Left cardiac atrium (tissue), 4 donors: ENCODE measurements around the gene CMPK2. TPM values are rescaled to one million over a fixed set of nuclear protein-coding genes. Genes with fewer than 3 reads are reported as not detected.
"Not testable (repeated sequence)": the region's sequence is repeated elsewhere in the genome, so short reads cannot be mapped to it uniquely, and the experiment has no call there.

Source experiments
- ATAC-seq, 2 donors: fragments of 200-7000 bp; cut with Tn5 transposase; one replicate each; pipeline ENCODE4 v1.9.1; 2020; ENCODE audit warnings: mild to moderate bottlenecking in 2 of 2, moderate library complexity in 2 of 2
- DNase-seq: peaks from one replicate; pipeline ENCODE4 v3.0.0-alpha.2; 2020
- intact Hi-C, 2 donors: fragments of 100-400 bp; cut with DNase I; formaldehyde crosslinking; loops; one replicate each; pipeline versions ENCODE4 v1.14.1 to v1.15.1; 2022 to 2023
- long read RNA-seq: library from polyadenylated mRNA; unstranded; transcript quantifications from one replicate; pipeline ENCODE4 v2.0.0, GENCODE V29; 2021
- total RNA-seq, 2 donors: library from RNA; stranded (reverse); fragmentation: NEBNext Ultra II Directional; extraction: Animal tissue kit (Norgen Biotek cat#: 25700); gene quantifications; one replicate each; pipeline ENCODE4 v1.2.1, GENCODE V29; 2021
- donor health status: DM: no; HTN: yes; CAD: no.
- donor health status: DM: no; HTN: yes; CAD: no; lungs with severe emphysema.
- donor health status: DM: yes; HTN: yes; CAD: no.
- donor health status: Dilated cardiomyopathy.

CMPK2 gene
- 1 to 10 TPM; 3.7 to 7.8 TPM for total RNA-seq
- long read RNA-seq, partial matches to known transcripts: 0 of 7 reads
- long read RNA-seq, other reads (novel, unspliced or antisense): 4 of 7 reads

- ATAC-seq (peak; percentile 80 to 82), DNase-seq (peak; percentile 79)
- intact Hi-C loops: no loop called here
These were observed at the start of gene CMPK2 for GRCh38 chr2:6865346-6866274. Gene CMPK2 (minus strand): TSS chr2:6865907. CDS start chr2:6865696, 211 bp downstream.

DNA sequence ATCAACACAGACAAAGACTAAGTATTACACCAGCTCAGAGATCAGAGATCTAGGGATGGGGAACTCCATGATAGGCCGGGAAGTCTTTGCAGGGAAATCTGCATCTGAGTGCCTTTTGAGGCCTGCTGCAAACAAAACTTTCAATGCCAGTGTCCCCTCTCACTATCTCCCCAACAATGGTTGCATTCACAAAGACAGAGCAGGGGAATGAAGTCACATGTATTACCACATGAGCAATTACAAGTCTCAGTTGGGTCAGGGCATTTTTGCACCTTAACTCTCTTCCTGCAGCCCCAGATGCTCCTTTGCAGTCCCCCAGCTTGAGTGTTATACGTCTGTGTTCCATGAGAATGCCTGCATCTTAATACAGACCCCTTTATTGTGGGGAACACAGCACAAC is 49.7 kb upstream of the CMPK2 start:
- no peak for ATAC-seq
- intact Hi-C loops: loop anchor here (5.0 kb wide), 2 partner anchors 112 to 117 kb away; no protein-coding TSS in a partner anchor
- no peak for DNase-seq

DNA sequence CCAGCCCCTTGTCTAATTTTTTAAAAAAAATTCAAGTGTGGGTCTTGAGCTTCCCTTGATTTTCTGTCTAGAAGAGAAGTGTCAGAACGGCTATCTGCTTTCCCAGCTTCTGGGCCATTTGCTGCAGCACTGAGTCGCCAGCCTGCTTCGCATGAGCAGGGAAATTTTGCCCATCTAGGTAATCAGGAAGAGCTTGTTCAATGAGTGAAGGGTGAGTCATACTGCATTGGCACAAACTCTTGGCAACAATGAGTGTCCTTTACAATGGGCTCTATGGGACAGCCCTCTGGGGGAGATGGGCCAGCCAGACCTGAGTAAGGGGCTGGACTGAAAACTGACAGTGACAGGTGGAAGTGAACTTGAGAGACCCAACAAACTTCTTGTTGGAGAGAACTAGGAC is 49.1 kb upstream of the CMPK2 start:
- intact Hi-C loops: loop anchor here (5.0 kb wide), 2 partner anchors 112 to 117 kb away; no protein-coding TSS in a partner anchor
- no peak for ATAC-seq

GRCh38 chr2:6913415-6914157 is 47.9 kb upstream of the CMPK2 start:
- DNase-seq: no peak
- intact Hi-C loops: no loop called here
- no peak for ATAC-seq

More for the DNA sequence above, 49.1 kb upstream of the CMPK2 start:
- no peak for DNase-seq

DNA sequence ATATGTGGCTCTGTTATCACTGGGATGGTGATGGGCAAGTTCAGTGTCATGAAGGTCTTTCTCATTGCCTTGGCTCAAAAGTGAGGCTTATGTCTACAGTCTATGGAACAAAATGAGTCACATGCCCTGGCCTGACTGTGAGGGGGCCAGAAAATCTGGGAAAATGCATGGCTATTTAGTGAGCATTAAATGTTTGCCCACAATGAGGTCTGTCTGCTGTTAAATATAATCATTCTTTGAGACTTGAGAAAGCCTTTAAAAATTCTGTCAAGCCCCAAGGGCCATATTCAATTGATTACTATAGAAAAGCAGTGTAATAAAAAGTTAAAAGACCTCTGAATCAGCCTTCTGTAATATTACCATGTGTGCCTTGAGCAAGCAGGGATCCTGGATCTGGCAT is 46.0 kb upstream of the CMPK2 start:
- intact Hi-C loops: no loop called here
- DNase-seq (no peak), ATAC-seq (no peak)

DNA sequence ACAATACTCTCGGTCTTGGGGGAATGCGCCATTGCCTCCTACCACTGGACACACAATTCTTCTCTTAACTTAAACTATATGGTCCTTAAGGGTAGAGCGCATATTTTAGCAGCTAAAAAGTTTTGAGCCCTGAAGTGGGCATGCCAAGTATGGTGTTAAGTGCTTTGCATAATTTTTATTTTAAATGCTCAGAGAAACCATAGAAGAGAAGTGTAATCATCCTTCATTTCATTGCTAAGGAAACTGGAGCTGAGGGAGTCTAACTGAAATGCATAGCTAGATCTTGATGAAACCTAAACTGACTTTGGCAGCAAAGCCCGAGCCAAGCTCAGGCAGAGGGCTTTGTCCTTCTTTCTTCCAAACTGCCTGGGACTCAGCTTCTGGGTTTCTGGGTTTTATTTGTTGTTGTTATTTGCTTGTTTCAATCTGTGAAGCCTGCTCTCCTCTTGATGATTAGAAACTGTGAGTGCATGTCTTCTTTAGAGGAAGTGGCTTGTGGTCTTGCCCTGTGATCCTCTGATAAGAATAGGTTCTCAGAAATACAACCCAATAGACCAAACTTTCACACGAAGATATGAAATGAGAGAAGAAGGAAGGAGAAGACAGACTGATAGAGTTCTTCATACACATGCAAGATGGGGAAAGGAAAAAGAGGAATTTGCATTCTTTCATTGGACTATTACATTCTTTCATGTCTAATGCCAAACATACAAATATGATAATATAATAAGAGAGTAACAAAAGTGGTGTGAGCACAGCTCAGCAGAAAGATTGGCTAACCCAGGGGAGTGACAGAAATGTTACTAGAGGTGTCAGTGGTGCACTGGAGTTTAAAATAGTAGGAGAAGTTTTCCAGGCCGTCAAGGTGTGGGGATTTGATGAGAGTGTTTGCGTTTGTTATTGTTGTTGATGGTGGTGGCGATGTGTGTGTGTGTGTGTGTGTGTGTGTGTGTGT is 44.0 kb upstream of the CMPK2 start:
- intact Hi-C loops: no loop called here
- ATAC-seq: peak in 1 of 2 donors; percentile 47
- DNase-seq: no peak

- ATAC-seq (no peak), DNase-seq (no peak)
- intact Hi-C loops: no loop called here
These were observed 42.6 kb upstream of the CMPK2 start for GRCh38 chr2:6908291-6908690.

DNA sequence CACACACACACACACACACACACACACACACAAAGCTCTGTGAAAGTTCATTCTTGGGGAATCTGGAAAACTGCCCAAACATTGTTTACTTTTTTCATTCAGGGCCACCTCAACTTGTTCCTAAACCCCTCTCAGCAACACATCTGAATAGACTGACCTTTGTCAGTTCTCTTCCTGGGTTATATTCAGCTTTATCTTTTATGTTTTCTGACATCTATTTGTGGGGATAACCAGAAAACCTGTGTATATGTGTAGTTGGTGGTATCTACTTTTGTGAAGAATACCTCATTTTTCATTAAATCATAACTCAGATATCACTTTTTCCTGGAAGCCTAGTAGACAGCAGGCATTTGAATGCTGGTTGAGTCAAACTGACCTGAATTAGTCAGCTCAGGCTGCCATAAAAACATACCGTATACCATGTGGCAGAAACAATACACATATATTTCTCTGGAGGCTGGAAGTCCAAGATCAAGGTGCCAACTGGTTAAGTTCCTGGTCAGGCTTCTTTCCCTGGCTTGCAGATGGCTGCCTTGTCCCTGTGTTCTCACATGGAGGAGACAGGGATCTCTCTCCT is 40.5 kb upstream of the CMPK2 start:
- intact Hi-C loops: no loop called here
- DNase-seq: no peak
- ATAC-seq: no peak

- ATAC-seq (no peak), DNase-seq (no peak)
- intact Hi-C loops: no loop called here
These were observed 40.0 kb upstream of the CMPK2 start for GRCh38 chr2:6905668-6906067.

DNA sequence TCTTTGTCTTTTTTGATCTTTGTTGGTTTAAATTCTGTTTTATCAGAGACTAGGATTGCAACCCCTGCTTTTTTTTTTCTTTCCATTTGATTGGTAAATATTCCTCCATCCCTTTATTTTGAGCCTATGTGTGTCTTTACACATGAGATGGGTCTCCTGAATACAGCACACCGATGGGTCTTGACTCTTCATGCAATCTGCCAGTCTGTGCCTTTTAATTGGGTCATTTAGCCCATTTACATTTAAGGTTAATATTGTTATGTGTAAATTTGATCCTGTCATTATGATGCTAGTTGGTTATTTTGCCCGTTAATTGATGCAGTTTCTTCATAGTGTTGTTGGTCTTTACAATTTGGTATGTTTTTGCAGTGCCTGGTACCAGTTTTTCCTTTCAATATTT is 36.9 kb upstream of the CMPK2 start:
- intact Hi-C loops, DNase-seq, ATAC-seq: not testable (repeated sequence)

DNA sequence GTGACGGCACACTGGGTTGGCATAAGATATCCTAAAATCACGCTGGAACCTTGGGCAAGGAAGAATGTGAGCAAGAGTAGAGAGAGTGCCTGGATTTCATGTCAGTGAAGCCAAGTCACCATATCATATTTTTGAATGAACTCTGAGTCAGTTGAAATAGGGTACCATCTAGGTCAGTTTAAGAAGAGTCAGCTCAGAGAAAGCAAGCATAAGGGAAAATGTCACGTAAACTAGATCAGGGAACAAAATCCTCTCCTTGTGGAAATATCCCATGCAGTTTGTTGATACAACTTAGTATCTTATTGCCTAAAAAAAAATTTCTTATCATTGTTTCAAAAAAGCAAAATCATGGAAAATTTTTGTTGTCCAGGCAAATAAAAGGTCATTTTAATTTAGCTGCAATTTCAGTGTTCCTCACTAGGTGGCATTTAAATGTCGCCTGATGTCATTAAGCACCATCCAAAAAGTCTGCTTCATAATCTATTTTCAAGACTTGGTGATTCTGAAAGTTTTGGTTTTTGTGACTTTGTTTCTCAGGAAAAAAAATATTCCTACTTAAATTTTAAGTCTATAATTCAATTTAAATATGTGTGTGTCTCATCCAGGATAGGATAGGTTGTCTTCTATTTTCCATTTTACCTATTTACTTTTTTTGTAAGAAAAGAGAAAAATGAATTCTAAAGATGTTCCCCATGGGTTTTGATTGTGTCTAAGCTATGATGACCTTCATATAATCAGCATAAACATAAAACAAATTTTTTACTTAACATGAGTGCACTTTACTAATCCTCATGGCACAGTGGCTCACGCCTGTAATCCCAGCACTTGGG is 31.4 kb upstream of the CMPK2 start:
- DNase-seq: no peak
- intact Hi-C loops: loop anchor here (2.0 to 5.0 kb wide), 2 partner anchors 145 to 148 kb away; no protein-coding TSS in a partner anchor
- peak; percentile 35 to 50 for ATAC-seq

GRCh38 chr2:6893876-6894482 is 28.3 kb upstream of the CMPK2 start:
- ATAC-seq (no peak), DNase-seq (no peak)
- intact Hi-C loops: no loop called here

DNA sequence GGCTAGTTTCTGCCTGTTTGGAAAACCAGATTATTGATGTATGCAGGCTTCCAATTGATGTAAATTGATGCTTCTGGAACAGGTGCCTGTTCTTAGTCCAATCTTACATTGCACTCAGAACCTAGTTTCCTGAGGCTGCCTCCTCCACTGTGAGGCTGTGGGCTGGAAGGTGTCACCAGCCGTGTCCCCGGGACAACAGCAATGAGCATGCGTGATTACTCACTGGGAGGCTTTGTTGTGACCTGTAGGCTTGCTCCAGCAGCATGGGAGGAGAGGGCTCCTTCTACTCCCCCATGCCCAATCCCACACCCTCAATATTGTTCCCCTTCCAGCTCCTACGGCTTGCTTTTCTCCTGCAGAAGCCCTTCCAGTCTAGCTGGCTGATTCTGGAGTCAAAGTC is 23.0 kb upstream of the CMPK2 start:
- ATAC-seq (no peak), DNase-seq (no peak)
- intact Hi-C loops: no loop called here

GRCh38 chr2:6887751-6888192 is 22.1 kb upstream of the CMPK2 start:
- ATAC-seq (no peak), DNase-seq (no peak)
- intact Hi-C loops: no loop called here

GRCh38 chr2:6885968-6886367 is 20.3 kb upstream of the CMPK2 start:
- DNase-seq: no peak
- ATAC-seq: no peak
- intact Hi-C loops: no loop called here

DNA sequence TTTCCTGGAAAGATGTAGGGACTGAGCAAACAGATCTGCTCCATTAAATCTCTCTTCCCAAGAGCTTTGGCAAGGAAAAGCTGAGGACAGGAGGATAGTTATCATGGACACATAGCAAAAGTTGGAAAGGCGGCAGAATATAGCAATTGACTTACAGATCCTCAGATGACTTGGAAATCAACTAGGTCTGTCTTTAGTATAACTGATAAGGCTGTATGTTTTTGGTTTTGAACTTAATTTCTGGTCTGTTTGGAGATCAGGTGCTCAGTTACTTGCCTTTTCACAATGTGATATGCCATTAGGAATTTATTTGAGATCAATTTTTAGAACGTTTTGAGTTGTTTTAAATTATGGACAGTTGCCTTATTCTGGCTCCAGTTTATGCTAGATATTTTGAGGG is 19.8 kb upstream of the CMPK2 start:
- intact Hi-C loops: no loop called here
- no peak for ATAC-seq
- DNase-seq: no peak

- no peak for DNase-seq
- intact Hi-C loops: no loop called here
- no peak for ATAC-seq
These were observed 17.9 kb upstream of the CMPK2 start for GRCh38 chr2:6883448-6884122.
